Measurements from ENCODE around the gene CYP4F3. TPM values are rescaled to one million over a fixed set of nuclear protein-coding genes. Genes with fewer than 3 reads are reported as not detected.
"Not testable (repeated sequence)": the region's sequence is repeated elsewhere in the genome, so short reads cannot be mapped to it uniquely, and the experiment has no call there.

The CYP4F3 gene
- total RNA-seq, 1 experiment from 2014 or later = not detected

DNA sequence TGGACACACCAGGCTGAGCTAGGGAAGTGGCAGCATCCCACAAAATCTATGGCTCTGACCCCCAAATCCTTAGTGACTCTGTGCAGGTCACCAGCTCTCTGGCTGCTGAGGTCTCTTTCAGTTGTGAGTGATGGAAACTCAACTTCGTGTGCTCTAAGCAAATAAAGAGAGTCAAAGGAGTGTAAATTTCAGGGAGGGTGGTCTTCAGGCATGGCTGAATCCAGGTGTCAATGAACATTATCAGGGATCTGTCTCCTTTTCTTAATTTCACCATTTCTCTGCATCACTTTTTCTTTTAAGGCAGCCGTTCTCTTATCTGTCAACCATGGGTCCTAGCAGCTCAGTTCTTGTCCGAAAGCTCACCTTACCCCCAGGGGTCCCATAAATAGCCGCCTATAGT, 38.4 kb downstream of the CYP4F3 start:
- H3K79me2 ChIP-seq (ENCODE audit: insufficient read depth, low read length) = no peaks in the 10 kb centered on the region
- Mint-ChIP-seq H3K27me3 (ENCODE audit: low read depth) (peaks cover 2% of the 10 kb centered on the region), H3K27ac (no peak overlapping the region; a peak in 1 of 7 replicates), H3K4me3 (no peak overlapping the region), H3K36me3 (ENCODE audit: insufficient read depth in 1 of 3, low read depth in 3 of 3) (peaks cover 5 to 21% (median 21%) of the 10 kb centered on the region in 3 experiments; a peak in 6 of 7 replicates), H3K4me1 (no peaks in the 10 kb centered on the region), H3K9me3 (peaks cover 91 to 97% of the 10 kb centered on the region in 2 experiments)
- no peaks in the 10 kb centered on the region for H4K20me1 ChIP-seq (ENCODE audit: control insufficient read depth, insufficient read depth, insufficient read length)
- H3K23ac ChIP-seq (ENCODE audit: insufficient read length, low read depth, low read length) = no peak overlapping the region
- no peak overlapping the region for H2AK5ac ChIP-seq (ENCODE audit: insufficient read length, low read length)
- no peak overlapping the region for H3K4ac ChIP-seq (ENCODE audit: low read depth, low read length)
- H4K91ac ChIP-seq (ENCODE audit: insufficient read length, low read depth, low read length) = no peak overlapping the region
- H4K8ac ChIP-seq (replicated peaks; ENCODE audit: insufficient read length, low read depth, low read length) = no peak overlapping the region
- no peak overlapping the region for H2BK120ac ChIP-seq (ENCODE audit: low read depth, low read length, poor library complexity, severe bottlenecking)
- no peak overlapping the region for H2BK15ac ChIP-seq (ENCODE audit: low read depth, low read length)
- no peak overlapping the region for H3K9ac ChIP-seq (ENCODE audit: extremely low read depth, insufficient read length, low read length)
- no peak overlapping the region for H3K4me2 ChIP-seq (ENCODE audit: insufficient read depth, insufficient read length, low read length)
- H4K5ac ChIP-seq (ENCODE audit: insufficient read length, low read depth, low read length) = no peak overlapping the region
- no peak overlapping the region for H2BK12ac ChIP-seq (ENCODE audit: insufficient read length, low read depth, low read length)
- TF ChIP-seq, protein P1, sequence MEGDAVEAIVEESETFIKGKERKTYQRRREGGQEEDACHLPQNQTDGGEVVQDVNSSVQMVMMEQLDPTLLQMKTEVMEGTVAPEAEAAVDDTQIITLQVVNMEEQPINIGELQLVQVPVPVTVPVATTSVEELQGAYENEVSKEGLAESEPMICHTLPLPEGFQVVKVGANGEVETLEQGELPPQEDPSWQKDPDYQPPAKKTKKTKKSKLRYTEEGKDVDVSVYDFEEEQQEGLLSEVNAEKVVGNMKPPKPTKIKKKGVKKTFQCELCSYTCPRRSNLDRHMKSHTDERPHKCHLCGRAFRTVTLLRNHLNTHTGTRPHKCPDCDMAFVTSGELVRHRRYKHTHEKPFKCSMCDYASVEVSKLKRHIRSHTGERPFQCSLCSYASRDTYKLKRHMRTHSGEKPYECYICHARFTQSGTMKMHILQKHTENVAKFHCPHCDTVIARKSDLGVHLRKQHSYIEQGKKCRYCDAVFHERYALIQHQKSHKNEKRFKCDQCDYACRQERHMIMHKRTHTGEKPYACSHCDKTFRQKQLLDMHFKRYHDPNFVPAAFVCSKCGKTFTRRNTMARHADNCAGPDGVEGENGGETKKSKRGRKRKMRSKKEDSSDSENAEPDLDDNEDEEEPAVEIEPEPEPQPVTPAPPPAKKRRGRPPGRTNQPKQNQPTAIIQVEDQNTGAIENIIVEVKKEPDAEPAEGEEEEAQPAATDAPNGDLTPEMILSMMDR (conservative IDR thresholded peaks at IDR 0.05) = no peak
- no CpG with 5 or more reads among the region's 4 CpGs for WGBS (ENCODE audit: extremely low coverage, insufficient read length, low lambda C conversion rate)
- H3T11ph ChIP-seq (ENCODE audit: low read length) = no peak overlapping the region
- H3K14ac ChIP-seq (ENCODE audit: insufficient read depth, low read length) = no peak overlapping the region
- no peak overlapping the region for H2AFZ ChIP-seq (ENCODE audit: low read length)
- DNase-seq = no peak
- no peak overlapping the region for H2BK5ac ChIP-seq (ENCODE audit: insufficient read length, low read length)
- H3K18ac ChIP-seq (ENCODE audit: insufficient read length, low read depth, low read length) = no peak overlapping the region
- H3K79me1 ChIP-seq (ENCODE audit: insufficient read depth, low read depth, low read length, poor library complexity, severe bottlenecking) = no peaks in the 10 kb centered on the region
- no peaks in the 10 kb centered on the region for H3K23me2 ChIP-seq (ENCODE audit: insufficient read length, low read depth, low read length, poor library complexity, severe bottlenecking)
- H3K27ac ChIP-seq (ENCODE audit: insufficient read length, low read depth, low read length) = no peak overlapping the region
- no peak overlapping the region for H2BK20ac ChIP-seq (ENCODE audit: low read depth, low read length, poor library complexity, severe bottlenecking)
- H3K27me3 ChIP-seq (ENCODE audit: insufficient read depth, low read length) = no peaks in the 10 kb centered on the region
- H3K9me3 ChIP-seq (ENCODE audit: control insufficient read depth, low read depth, low read length) = peaks cover 89% of the 10 kb centered on the region
- H3K56ac ChIP-seq (ENCODE audit: insufficient read length, low read depth, low read length) = no peak overlapping the region
- no peaks in the 10 kb centered on the region for H3K4me1 ChIP-seq (ENCODE audit: insufficient read depth, low read length)

DNA sequence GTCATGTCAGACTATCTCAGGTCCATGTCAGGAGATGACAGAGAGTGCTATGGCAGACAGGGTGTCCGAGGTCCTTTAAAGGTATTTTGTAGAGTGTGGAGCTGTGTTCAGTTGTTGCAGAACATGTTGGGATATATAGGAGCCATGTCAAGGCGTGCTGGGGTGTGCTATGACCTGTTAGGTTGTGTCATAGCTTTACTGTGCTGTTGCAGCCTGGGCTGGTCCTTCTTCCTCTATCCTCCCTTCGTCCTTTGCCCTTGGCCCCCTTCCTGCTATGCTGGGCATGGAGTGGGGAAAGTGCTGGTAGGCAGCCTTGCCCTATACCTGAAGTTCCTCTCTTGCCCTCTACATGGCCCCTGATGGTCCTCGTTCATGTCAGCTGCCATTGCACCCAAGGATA, 39.2 kb downstream of the CYP4F3 start:
- H3K4ac ChIP-seq (ENCODE audit: low read depth, low read length); H3K23ac ChIP-seq (ENCODE audit: insufficient read length, low read depth, low read length); H2BK20ac ChIP-seq (ENCODE audit: low read depth, low read length, poor library complexity, severe bottlenecking); H2BK15ac ChIP-seq (ENCODE audit: low read depth, low read length); H3K79me1 ChIP-seq (ENCODE audit: insufficient read depth, low read depth, low read length, poor library complexity, severe bottlenecking); H3K27me3 Mint-ChIP-seq (ENCODE audit: low read depth); H2BK12ac ChIP-seq (ENCODE audit: insufficient read length, low read depth, low read length); H3K14ac ChIP-seq (ENCODE audit: insufficient read depth, low read length); H3K4me2 ChIP-seq (ENCODE audit: insufficient read depth, insufficient read length, low read length); H3K4me1 Mint-ChIP-seq; H3K4me3 Mint-ChIP-seq; H4K91ac ChIP-seq (ENCODE audit: insufficient read length, low read depth, low read length); H2AK5ac ChIP-seq (ENCODE audit: insufficient read length, low read length); H3K18ac ChIP-seq (ENCODE audit: insufficient read length, low read depth, low read length); H3K79me2 ChIP-seq (ENCODE audit: insufficient read depth, low read length); H4K20me1 ChIP-seq (ENCODE audit: control insufficient read depth, insufficient read depth, insufficient read length); H3K27ac ChIP-seq (ENCODE audit: insufficient read length, low read depth, low read length); H2AFZ ChIP-seq (ENCODE audit: low read length); H3K27ac Mint-ChIP-seq; H3K56ac ChIP-seq (ENCODE audit: insufficient read length, low read depth, low read length); H3T11ph ChIP-seq (ENCODE audit: low read length); H3K23me2 ChIP-seq (ENCODE audit: insufficient read length, low read depth, low read length, poor library complexity, severe bottlenecking); DNase-seq; H2BK5ac ChIP-seq (ENCODE audit: insufficient read length, low read length); H2BK120ac ChIP-seq (ENCODE audit: low read depth, low read length, poor library complexity, severe bottlenecking); H3K4me1 ChIP-seq (ENCODE audit: insufficient read depth, low read length); H4K5ac ChIP-seq (ENCODE audit: insufficient read length, low read depth, low read length); H3K27me3 ChIP-seq (ENCODE audit: insufficient read depth, low read length); H3K9ac ChIP-seq (ENCODE audit: extremely low read depth, insufficient read length, low read length); H4K8ac ChIP-seq (replicated peaks; ENCODE audit: insufficient read length, low read depth, low read length): not testable (repeated sequence)
- Mint-ChIP-seq H3K9me3 (peaks cover 92 to 97% of the 10 kb centered on the region in 2 experiments), H3K36me3 (ENCODE audit: insufficient read depth in 1 of 3, low read depth in 3 of 3) (peaks cover 0 to 26% (median 20%) of the 10 kb centered on the region in 3 experiments; a peak in 6 of 7 replicates)
- WGBS (ENCODE audit: extremely low coverage, insufficient read length, low lambda C conversion rate) = no CpG with 5 or more reads among the region's 4 CpGs
- peaks cover 90% of the 10 kb centered on the region for H3K9me3 ChIP-seq (ENCODE audit: control insufficient read depth, low read depth, low read length)

All from H9 (cell line).